GM18909 (cell line): ENCODE results near the gene BRAF.
"Not testable (repeated sequence)": the region's sequence is repeated elsewhere in the genome, so short reads cannot be mapped to it uniquely, and the experiment has no call there.

Experiments used
- ATAC-seq: cut with Tn5 transposase; IDR thresholded peaks from one replicate; pipeline ENCODE4 v1.9.1; 2021; ENCODE audit warnings: mild to moderate bottlenecking; ENCODE audit not compliant: unreplicated experiment, poor library complexity

Gene BRAF

DNA sequence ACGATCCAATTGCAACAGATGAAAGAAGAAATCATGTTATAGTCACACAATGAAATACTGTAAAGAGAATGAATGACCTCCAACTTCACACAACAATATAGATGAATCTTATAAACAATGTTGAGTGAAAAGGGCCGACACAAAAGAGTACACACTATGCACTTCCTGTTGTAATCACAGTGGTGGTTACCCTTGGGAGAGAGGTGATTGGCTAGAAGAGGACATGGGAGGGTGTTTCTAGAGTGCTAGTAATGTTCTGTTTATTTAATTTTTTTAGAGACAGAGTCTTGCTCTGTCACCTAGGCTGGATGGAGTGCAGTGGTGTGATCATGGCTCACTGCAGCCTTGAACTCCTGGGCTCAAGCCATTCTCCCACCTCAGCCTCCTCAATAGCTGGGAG is 145.8 kb downstream of the BRAF start:
- ATAC-seq: no peak

DNA sequence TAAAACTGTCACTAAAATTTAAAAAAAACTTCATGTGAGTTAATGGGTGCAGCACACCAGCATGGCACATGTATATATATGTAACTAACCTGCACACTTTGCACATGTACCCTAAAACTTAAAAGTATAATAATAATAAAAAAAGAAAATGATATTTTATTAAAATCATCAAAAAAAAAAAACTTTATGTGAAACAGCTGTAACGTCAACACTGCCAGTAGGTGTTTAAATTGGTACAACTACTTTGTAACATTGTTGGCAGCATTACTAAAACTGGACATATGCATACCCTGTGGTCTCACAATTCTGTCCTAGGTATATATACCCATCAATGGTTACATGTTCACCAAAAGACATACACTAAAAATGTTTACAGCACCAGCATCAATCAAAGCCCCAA is 146.2 kb downstream of the BRAF start:
- no peak for ATAC-seq

DNA sequence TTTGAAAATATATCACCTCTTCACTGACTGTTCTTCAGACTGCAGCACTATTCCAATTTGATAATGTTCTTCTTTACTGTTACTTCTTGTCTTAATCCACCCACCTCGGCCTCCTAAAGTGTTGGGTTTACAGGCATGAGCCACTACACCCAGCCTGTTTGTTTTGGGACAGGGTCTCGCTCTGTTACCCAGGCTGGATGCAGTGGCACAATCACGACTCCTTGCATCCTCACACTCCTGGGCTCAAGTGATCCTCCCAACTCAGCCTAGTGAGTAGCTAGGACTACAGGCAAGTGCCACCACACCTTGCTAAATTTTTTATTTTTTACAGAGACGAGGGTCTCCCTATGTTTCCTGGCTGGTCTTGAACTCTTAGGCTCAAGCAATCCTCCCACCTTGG is 150.4 kb downstream of the BRAF start:
- ATAC-seq: no peak

DNA sequence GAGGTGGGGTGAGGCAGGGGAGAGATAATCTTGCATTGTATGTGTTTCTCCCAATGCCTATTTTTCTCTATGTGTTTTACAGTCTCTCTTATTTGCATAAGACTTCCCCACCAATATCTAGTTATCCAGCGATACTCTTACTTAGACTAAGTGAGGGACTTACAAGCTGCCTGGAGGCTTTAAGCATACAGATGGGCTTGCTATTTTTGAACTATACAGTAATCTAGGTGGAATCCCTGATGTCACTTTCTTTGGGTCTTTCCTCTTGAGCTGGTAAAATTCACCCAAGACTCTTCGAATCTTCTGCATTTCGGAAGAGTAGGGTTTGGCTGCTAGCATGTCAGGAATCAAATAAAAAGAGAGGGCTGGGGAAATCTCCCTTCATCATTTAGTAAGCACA is 151.6 kb downstream of the BRAF start:
- no peak for ATAC-seq

DNA sequence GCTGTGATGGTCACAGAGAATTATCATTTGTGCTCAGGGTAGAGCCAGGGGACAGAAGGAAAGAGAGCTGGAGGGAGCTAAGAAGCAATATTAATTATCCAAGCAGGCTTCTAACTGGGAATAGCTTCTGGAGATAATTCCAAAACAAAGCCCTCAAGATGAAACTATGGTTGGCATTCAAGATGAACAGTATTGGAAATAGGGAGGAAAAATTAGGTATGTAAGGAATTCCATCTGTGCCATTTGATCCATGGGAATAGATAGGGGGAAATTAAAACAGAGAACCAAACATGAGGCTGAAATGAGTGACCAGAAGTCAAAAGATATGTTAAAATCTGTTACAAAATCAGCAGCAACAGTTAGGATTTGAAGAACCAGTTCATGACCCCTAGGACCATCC is 152.9 kb downstream of the BRAF start:
- ATAC-seq: no peak

DNA sequence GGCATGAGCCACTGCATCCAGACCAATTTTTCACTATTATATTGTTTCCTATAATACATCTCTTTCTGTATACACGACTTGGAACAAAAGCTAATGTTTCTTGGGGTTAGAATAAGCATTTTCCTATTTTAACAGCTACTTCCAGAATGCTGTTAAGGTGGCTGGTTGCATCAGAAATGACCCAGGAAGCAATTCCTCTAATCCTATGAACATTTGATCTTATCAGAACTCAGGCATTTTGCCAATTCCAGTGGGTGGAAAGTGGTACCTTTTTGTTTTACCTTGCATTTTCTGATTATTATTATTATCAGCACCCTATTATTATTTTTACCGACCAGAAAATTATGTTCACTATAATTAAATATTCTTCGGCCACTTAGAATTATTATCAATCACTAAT is 154.9 kb downstream of the BRAF start:
- ATAC-seq: no peak

DNA sequence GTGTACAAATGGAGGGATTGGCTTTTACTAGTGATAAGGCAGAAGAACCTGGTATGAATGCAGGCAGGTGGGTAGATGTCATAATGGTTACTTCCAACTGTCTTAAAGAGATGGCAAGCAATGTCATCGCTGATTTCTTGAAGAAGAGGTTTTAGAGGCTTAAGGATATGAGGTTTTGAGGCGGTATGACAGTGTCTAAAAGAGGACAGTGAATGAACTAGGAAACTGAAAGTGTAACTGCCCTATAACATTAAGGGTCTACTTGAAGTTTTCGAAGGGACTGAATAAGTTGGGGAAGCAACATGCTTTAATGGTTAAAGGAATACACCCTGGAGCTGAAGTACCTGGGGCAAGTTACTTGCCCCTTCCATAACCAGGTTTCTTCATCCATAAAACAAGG is 157.3 kb downstream of the BRAF start:
- ATAC-seq: no peak

DNA sequence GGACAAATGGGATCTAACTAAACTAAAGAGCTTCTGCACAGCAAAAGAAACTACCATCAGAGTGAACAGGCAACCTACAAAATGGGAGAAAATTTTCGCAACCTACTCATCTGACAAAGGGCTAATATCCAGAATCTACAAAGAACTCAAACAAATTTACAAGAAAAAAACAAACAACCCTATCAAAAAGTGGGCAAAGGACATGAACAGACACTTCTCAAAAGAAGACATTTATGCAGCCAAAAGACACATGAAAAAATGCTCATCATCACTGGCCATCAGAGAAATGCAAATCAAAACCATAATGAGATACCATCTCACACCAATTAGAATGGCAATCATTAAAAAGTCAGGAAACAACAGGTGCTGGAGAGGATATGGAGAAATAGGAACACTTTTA is 159.3 kb downstream of the BRAF start:
- ATAC-seq: not testable (repeated sequence)

DNA sequence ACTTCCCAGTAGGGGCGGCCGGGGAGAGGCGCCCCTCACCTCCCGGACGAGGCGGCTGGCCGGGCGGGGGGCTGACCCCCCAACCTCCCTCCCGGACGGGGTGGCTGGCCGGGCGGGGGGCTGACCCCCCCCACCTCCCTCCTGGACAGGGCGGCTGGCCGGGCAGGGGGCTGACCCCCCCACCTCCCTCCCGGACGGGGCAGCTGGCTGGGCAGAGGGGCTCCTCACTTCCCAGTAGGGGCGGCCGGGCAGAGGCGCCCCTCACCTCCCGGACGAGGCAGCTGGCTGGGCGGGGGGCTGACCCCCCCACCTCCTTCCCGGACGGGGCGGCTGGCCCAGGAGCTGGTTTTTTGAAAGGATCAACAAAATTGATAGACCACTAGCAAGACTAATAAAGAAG is 161.6 kb downstream of the BRAF start:
- ATAC-seq: not testable (repeated sequence)

DNA sequence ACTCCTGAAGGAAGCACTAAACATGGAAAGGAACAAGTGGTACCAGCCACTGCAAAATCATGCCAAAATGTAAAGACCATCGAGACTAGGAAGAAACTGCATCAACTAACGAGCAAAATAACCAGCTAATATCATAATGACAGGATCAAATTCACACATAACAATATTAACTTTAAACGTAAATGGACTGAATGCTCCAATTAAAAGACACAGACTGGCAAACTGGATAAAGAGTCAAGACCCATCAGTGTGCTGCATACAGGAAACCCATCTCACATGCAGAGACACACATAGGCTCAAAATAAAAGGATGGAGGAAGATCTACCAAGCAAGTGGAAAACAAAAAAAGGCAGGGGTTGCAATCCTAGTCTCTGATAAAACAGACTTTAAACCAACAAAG is 163.4 kb downstream of the BRAF start:
- not testable (repeated sequence) for ATAC-seq

DNA sequence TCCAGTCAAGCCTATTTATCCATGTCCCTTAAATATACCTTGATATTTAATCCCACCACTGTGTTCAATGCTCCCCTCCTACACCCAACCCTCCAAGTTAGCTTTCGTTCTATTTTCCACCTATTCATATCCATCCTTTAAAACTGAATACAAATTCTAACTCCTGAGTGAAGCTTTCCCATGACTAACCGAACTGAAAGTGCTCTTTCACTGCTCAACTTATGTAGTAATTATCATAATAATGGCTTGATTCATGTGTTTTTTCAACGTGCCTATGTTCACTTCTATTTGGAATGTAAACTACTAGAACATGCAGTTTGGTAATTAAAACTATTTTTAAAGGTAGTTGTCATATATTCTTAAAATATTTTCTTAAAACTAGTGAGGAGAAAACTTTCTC is 170.2 kb downstream of the BRAF start:
- no peak for ATAC-seq

DNA sequence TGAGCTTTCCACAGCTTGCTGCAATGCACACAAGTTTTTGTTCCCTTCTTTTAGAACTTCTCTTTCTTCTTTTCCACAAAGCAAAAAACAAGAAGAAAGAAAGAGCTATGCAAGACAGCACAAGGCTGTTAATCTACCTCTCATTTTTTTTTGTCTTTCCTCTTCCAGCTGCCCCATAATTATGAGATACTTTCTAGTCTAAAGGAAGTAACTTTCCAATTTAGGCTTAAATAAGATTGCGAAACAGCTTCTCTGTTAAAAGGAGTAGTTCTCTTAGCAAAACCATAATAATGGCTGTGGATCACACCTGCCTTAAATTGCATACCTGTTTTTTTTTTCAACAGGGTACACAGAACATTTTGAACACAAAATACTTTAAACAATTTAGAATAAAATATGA is 172.2 kb downstream of the BRAF start:
- no peak for ATAC-seq

DNA sequence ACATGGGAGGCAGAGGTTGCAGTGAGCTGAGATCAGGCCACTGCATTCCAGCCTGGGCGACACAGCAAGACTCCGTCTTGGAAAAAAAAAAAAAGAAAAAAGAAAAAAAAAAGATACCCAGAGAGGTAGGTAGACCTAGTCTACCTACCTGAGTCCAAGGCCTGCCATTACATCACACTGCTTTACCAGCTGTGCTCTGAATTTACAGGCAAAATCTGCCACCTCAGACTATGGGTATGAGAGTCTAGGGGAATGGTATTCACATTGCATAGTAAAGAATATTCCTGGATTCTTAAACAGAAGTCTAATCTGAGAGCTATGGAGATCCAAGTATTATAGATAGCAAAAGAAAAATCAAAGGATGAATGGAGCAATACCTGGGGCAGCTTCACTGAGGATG is 178.0 kb downstream of the BRAF start:
- no peak for ATAC-seq

DNA sequence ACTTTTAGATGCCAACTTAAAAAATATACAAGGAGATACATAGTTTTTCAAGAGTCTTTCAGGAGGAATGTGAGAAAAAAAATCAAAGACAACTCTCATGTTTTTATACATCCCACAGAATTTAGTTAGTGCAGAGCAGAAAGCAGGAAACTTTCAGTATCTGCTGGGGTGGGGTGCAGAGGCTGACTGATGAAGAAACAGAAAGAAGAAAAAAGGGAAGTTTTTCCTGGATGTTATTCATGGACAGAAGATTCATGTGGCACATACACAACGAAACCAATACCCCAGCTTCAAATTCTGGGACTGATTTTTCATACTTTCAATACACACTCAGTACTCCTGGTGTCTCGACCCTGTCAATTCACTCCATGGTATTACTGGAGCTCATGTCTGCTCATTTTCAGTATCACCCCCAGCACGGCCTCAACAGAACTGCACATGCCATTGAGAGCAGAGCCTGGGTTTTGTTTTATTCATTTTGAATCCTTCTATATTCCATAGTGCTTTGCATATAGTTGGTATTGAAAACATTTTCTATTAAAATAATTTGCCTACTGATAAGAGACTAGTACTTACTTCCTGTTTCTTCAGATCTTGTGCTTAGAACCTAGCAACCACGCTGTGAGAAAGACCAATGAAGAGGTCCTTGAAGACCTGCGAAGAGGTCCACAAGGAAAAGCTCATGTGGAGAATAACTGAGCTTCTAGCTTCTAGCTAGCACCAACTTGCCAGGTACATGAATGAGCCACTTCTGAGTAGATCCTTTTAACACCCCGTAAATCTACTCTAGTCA is 179.3 kb downstream of the BRAF start:
- no peak for ATAC-seq

DNA sequence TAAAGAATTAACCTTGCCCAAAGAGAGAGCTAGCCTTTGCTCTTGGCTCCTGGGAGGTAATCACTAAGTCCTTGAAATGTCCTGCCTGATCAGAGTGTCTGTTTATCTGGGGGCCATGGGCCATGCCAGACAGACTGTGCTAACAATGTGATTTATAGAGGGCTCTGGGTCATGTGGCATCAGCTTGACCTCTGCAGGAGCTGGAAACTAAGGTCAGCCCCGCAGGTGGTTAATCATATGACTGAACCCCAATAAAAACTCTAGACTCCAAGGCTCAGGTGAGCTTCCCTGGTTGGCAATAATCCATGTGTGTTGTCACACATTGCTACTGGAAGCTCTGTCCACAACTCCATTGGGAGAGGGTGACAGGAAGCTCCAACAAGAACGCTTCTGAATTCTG is 180.7 kb downstream of the BRAF start:
- no peak for ATAC-seq

DNA sequence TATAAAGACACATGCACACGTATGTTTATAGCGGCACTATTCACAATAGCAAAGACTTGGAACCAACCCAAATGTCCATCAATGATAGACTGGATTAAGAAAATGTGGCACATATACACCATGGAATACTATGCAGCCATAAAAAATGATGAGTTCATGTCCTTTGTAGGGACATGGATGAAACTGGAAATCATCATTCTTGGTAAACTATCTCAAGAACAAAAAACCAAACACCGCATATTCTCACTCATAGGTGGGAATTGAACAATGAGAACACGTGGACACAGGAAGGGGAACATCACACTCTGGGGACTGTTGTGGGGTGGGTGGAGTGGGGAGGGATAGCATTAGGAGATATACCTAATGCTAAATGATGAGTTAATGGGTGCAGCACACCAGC is 181.5 kb downstream of the BRAF start:
- not testable (repeated sequence) for ATAC-seq

DNA sequence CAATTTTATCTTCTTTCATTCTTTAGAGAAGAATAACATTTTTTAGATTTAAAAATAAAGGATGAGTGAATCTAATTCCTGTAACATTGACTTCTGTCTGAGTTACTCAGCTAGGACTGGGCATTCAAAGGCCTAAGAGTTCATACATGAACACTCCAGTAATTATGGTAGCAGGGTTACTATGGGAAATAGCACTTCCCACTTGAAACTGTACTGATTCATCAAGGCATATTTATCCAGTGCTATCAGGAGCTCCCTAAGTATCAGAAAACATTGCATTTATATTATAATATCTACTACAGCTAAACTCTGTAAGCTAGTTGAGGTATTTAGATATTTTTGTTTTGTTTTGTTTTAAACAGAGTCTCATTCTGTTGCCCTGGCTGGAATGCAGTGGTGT is 186.4 kb downstream of the BRAF start:
- no peak for ATAC-seq

DNA sequence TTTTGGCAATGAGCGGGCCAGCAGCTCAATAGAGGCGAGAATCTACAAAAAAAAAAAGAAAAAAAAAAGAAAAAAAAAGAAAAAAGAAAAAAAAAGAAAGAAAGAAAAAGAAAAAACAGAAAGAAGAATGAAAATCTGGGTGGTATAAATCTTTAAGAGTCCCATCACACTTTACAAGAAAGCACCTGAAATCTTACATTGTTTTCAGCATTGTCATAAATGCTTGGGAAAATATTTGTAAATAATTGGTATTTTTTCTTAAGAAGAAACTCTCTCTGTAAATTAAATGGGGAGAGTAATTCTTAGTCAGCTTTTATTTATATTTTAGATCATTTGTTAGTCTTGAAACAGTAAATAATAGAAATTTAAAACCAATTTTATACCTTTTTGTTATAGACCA is 190.0 kb downstream of the BRAF start:
- no peak for ATAC-seq

DNA sequence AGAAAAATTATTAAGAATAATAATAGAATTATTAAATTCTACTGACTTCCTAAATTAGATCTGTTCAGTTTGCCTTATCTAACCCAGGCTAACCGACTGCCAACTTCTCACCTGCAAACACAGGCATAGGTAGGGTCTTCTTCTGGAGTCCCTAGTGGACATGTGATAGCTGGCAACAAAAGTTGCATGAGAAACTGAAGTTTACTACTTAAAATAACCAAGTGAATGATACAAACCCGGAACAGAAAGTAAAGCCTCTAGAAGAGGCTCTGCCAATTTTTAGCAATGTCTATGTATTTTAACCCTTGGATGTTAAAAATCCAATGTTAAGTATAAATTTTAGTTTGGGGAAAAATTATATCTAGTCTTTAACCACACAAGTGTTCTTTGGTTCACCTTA is 190.6 kb downstream of the BRAF start:
- no peak for ATAC-seq

DNA sequence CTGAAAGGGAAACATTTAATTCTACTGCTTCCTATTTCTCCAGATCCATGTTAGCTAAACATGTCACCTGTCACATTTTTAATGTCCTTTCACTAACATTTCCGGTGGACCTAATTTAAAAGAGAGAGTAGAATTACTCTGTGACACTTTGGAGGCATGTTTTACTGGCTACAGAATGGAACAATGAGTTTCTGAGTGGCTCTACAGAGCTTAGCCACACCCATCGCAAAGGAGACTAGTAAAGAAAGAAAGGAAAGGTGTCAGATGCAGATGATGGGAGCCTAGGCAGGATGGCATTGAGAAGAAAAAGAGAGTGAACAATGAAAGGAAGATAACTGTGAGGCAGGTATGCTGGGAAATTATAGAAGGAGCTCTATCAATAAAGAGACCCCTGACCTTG is 192.3 kb downstream of the BRAF start:
- no peak for ATAC-seq

DNA sequence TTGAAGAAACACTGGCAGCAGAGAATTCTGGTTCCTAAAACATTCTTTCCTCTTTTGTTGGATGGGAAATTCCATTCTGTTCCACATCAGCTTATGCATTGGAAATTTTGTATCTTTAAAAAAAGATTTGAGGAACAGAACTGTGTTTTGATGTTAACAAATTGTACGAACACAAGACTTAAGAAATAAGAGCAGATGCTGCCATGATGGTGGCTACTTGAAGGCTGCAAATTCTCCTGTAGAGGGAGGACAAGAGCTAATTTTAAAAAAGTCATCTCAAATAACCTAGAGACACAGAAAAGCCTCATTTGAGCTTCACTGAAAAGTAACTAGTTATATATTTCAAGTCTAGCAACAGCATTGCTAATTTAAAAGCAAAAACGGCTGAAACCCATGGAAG is 198.4 kb downstream of the BRAF start:
- ATAC-seq: no peak

DNA sequence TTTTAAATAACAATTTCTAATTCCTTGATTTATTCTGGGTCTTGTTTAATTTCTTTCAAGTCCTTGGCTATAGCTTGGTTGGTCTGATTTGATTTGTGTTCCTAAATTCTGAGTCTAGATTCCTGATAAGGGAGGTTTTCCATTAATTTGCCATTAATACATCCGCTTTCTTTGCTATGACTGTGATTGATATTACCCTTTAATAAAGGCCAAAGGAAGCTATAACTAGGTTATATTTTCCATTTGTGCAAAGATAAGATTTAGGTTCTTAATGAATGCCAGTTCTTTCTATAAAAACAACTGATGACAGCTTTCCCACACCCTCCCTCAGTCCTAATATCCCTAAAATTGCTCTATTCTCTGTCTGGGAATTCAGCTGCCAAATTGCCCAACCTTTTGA is 200.0 kb downstream of the BRAF start:
- no peak for ATAC-seq

DNA sequence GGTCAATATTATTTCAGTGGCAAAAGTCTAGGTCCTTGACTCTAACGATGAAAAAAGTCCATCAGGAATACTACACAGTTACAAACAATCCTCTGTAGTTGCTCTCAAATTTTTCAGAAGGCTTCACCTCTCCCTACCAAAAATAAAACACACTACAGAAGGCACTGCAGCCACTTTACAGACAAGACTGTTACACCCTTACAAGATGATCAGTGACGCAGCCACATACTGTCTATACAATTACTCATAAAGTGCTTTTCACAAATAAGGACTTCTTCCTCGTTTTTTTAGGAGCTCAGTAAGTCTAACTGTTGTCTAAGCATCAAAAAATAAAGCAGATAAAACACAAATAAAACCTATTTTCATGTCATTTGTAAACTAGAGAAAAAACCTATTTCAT is 201.2 kb downstream of the BRAF start:
- no peak for ATAC-seq
